HepG2 (cell line): ENCODE results near the gene IGF2BP1.

Source experiments
- NR2C2 ChIP-seq: sonication (generic); formaldehyde crosslinking; IDR thresholded peaks from 2 replicates; pipeline ENCODE4 v1.4.0; 2020; ENCODE audit warnings: missing genetic modification reagents, mild to moderate bottlenecking, moderate library complexity, borderline replicate concordance
- POLR2AphosphoS2 ChIP-seq: IDR thresholded peaks from 2 replicates; pipeline ENCODE4 v1.6.1; 2011; ENCODE audit warnings: low read depth, low read length, improper control_type of control experiment
- SMARCE1 ChIP-seq: fragments of 450-650 bp; IDR thresholded peaks from 2 replicates; pipeline ENCODE4 v1.6.1; 2017; ENCODE audit warnings: borderline replicate concordance

DNA sequence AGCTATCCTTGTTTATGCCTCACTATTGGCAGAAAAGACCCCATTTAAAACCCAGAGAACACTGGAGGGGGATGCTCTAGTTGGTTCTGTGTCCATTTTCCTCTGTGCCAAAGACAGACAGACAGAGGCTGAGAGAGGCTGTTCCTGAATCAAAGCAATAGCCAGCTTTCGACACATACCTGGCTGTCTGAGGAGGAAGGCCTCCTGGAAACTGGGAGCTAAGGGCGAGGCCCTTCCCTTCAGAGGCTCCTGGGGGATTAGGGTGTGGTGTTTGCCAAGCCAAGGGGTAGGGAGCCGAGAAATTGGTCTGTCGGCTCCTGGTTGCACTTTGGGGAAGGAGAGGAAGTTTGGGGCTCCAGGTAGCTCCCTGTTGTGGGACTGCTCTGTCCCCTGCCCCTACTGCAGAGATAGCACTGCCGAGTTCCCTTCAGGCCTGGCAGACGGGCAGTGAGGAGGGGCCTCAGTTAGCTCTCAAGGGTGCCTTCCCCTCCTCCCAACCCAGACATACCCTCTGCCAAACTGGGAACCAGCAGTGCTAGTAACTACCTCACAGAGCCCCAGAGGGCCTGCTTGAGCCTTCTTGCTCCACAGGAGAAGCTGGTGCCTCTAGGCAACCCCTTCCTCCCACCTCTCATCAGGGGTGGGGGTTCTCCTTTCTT, 56.1 kb downstream of the IGF2BP1 start:
- TF ChIP-seq POLR2AphosphoS2 (no peak), NR2C2 (CRISPR knock-in tag) (no peak), SMARCE1 (no peak)
